Measurements from ENCODE around the gene CARF.
A peak's percentile ranks its signal among the peaks of the same experiment; 100 is the strongest.

Gene CARF, protein sequence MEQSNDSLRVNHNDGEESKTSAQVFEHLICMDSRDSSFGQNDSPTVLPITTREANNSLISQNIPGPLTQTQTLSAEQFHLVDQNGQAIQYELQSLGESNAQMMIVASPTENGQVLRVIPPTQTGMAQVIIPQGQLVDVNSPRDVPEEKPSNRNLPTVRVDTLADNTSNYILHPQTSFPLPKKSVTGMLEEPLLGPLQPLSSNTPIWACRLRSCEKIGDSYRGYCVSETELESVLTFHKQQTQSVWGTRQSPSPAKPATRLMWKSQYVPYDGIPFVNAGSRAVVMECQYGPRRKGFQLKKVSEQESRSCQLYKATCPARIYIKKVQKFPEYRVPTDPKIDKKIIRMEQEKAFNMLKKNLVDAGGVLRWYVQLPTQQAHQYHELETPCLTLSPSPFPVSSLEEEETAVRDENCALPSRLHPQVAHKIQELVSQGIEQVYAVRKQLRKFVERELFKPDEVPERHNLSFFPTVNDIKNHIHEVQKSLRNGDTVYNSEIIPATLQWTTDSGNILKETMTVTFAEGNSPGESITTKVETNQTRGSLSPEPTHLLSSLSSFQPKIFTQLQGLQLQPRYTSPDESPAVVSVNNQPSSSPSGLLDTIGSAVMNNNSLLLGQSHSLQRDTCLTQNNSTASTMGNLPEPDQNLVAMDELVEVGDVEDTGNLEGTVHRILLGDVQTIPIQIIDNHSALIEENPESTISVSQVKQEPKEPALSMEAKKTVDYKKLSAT

DNA sequence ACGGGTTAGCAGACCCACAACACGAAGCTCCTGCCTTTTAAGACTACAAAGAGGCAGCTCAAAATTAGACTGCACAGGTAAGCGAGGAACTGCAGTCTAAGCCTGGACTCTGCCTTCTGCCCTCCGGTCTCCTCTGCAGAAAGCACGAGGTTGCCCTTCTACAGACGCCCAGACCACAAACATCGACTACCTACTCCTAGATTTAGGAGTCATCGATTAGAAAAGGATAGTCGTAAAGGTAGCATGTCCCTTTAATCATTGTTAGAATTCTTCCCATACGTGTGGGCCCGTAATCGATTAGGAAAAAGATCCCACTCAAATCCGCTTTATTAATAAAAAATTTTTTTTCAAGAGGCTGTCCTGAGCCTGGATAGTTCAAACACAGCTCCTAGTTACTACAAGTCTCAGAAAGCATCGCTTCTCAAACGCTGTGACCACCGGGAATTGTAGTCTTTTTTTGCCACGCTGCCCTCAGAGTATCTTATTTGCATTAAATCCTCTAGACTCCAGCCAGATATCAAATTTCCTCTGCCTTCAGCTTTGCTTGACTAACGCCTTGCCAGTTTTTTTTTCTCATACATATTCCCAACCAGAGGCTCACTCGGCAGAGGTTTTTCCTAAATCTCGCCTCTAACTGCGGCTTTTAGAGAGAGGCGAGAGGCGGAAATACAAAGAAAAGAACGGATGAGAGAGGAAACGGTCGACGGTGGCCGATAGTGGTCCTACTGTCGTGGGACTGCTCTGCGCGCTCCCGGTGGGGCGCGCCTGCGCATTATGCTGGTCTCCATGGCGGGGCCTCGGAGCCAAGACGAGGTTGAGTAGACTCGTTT is at the start of gene CARF, which contains the start of gene WDR12:
TSS of gene CARF (plus strand) at position 764 of the 830 bp plus-strand sequence. CDS start 29,628 bp downstream, outside the sequence.
TSS of gene WDR12 (minus strand) at position 162 of the 830 bp plus-strand sequence. CDS start 197 bp downstream, outside the sequence.
- TF ChIP-seq, protein P1, sequence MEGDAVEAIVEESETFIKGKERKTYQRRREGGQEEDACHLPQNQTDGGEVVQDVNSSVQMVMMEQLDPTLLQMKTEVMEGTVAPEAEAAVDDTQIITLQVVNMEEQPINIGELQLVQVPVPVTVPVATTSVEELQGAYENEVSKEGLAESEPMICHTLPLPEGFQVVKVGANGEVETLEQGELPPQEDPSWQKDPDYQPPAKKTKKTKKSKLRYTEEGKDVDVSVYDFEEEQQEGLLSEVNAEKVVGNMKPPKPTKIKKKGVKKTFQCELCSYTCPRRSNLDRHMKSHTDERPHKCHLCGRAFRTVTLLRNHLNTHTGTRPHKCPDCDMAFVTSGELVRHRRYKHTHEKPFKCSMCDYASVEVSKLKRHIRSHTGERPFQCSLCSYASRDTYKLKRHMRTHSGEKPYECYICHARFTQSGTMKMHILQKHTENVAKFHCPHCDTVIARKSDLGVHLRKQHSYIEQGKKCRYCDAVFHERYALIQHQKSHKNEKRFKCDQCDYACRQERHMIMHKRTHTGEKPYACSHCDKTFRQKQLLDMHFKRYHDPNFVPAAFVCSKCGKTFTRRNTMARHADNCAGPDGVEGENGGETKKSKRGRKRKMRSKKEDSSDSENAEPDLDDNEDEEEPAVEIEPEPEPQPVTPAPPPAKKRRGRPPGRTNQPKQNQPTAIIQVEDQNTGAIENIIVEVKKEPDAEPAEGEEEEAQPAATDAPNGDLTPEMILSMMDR (IDR thresholded peaks at IDR 0.05; ENCODE audit: control extremely low read depth, extremely low read depth, low read depth, missing control alignments): no peak
- peak; percentile 92 for DNase-seq (ENCODE audit: extremely low spot score)
- CTCF ChIA-PET: interaction anchor here (1.0 to 1.4 kb wide), 3 partner anchors 107 to 323 kb away, joined by 3 to 4 read pairs (median 3); no protein-coding TSS in a partner anchor
- POLR2A ChIA-PET: no interaction called here

DNA sequence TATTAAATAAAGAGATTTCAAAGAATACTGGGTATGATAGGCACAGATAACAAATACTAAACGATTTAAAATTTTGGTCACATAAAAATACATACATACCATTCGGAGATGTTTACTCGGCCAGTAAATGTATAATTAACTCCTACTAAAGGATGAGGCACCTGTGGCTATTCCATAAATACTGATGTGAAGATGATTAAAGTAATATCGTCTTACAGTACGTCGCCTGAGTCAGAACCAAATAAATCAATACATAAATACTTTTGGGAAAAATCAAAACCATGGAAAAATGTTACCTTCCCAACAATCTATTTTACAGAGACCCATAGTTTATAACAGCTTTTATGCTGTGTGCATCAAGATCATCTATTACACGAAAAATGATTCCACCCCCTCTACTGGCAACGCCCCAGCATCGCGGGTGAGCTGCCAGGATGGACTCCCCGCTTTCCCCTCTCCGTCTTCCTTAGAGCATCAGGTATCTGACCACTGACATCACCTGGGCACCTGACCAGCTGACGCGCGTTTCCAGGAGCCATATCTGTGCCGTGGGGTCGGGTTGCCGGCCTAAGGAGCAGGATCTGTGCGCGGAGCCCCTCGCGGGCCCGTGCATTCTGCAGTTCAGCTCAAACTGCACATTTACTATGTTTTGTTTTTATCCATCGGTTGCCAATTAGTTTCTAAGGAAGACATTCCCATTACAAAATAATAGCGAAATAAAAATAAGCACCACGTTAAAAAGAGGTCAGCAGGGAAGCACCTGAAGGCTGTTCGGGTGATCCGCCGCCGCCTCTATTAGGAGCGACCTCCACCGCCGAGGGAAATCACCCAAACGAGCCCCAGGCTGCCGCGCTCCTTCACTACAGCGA is 41.4 kb upstream of the CARF start:
- DNase-seq (ENCODE audit: extremely low spot score): peak; percentile 78
- POLR2A ChIA-PET: no interaction called here
- CTCF ChIA-PET: interaction anchor here (0.7 to 2.5 kb wide), 7 partner anchors 9 to 296 kb away, joined by 3 to 18 read pairs (median 3); no protein-coding TSS in a partner anchor
- TF ChIP-seq, protein P1 (IDR thresholded peaks at IDR 0.05; ENCODE audit: control extremely low read depth, extremely low read depth, low read depth, missing control alignments): peak; percentile 70

DNA sequence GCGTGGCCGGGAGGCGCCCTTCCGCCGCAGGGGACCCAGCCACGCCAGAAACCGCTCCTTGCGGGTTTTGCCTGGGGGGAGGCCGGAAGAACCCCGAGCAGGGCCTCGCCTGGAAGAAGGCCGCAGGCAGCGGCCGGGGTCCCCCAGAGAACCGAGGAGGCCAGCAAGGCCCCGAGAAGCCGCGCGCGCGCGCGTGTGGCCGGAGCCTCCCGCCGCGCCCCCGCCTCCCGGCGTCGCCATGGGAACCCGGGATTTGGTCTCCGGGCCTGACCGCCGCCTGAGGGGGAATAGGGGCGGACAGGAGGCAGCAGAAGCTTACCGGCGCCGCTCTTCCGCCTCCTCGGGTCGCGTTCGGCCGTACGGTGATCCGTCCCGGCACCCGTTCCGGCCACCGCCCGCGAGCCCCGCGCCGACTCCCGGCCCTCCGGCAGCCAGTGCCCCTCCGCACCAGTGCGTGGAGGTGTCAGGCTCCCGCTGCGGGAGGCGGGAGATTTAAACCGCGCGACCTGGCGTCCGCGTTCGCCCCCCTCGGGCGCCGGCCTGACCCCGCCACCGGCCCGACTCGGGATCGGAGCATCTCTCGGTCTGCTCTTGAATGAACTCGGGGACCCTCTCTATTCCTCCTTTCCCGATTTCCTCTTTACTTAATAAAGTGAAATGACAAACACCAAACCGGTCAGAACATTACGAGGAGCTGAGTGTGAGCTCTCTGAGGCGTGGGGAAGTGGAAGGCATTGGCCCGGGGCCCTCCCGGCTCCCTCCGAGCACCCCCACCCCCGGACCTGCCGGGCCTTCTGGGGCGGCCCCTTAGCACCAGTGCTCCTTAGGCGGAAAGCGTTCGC is 40.6 kb upstream of the CARF start, which contains the start of gene ICA1L:
TSS of gene ICA1L (minus strand) at position 467 of the 842 bp plus-strand sequence. CDS start 42,757 bp downstream, outside the sequence.
- POLR2A ChIA-PET: no interaction called here
- TF ChIP-seq, protein P1 (IDR thresholded peaks at IDR 0.05; ENCODE audit: control extremely low read depth, extremely low read depth, low read depth, missing control alignments): no peak
- peak; percentile 77 for DNase-seq (ENCODE audit: extremely low spot score)
- CTCF ChIA-PET: interaction anchor here (0.7 to 2.5 kb wide), 6 partner anchors 11 to 282 kb away, joined by 3 to 18 read pairs (median 3); no protein-coding TSS in a partner anchor

DNA sequence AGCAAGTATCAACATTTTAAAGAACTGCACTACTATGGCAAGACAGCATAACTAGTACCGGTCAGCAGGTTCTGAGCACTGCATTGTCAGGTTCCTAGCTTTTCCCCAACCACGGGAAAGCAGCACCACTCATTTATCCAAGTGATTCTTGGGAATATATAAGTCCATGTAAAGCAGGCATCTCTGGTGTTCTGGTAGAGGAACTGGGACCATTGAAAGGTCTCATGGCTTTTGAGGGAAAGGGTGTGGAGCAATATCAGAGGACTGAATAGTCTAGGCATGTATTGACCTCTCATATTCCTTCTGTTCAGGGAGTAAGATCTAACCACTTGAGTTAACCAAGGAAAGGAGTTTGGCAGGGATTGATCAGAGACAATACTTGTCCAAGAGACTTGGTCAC is 34.4 kb upstream of the CARF start:
- CTCF ChIA-PET: interaction anchor here (1.1 kb wide), 1 partner anchor 11 kb away, joined by 3 read pairs; no protein-coding TSS in a partner anchor

More for the DNA sequence above, 34.4 kb upstream of the CARF start:
- TF ChIP-seq, protein P1 (IDR thresholded peaks at IDR 0.05; ENCODE audit: control extremely low read depth, extremely low read depth, low read depth, missing control alignments): no peak
- no peak for DNase-seq (ENCODE audit: extremely low spot score)
- POLR2A ChIA-PET: no interaction called here
